Mammary epithelial cell (primary cell): ENCODE results near the gene TEF.
"Not testable (repeated sequence)": the region's sequence is repeated elsewhere in the genome, so short reads cannot be mapped to it uniquely, and the experiment has no call there.

Experiments used
- CTCF ChIP-seq, 2 donors: IDR thresholded peaks in 1 of 2; conservative IDR thresholded peaks in 1 of 2; 2 replicates each; pipeline ENCODE4 v1.5.1; 2011 to 2012; ENCODE audit warnings: inconsistent platforms in 2 of 2, low read length in 2 of 2, mild to moderate bottlenecking in 2 of 2, control low read depth in 1 of 2, low read depth in 1 of 2; ENCODE audit not compliant: insufficient read depth in 1 of 2; ENCODE audit errors: extremely low read depth in 1 of 2
- EZH2 ChIP-seq: IDR thresholded peaks from 2 replicates; pipeline ENCODE4 v1.6.1; 2012; ENCODE audit warnings: low read length, inconsistent platforms, borderline replicate concordance

- not testable (repeated sequence) for TF ChIP-seq CTCF (conservative IDR thresholded peaks at IDR 0.05 in 1 of 2, IDR thresholded peaks at IDR 0.05 in 1 of 2; ENCODE audit: extremely low read depth in 1 of 2, insufficient read depth in 1 of 2, low read depth in 1 of 2, low read length in 2 of 2); EZH2
Measured at GRCh38 chr22:41433480-41433879, 51.7 kb downstream of the TEF start.
